Measurements from ENCODE around the gene SLC18A3. TPM values are rescaled to one million over a fixed set of nuclear protein-coding genes. Genes with fewer than 3 reads are reported as not detected.

The SLC18A3 gene
- total RNA-seq, 2 experiments from 2014 or later = not detected

DNA sequence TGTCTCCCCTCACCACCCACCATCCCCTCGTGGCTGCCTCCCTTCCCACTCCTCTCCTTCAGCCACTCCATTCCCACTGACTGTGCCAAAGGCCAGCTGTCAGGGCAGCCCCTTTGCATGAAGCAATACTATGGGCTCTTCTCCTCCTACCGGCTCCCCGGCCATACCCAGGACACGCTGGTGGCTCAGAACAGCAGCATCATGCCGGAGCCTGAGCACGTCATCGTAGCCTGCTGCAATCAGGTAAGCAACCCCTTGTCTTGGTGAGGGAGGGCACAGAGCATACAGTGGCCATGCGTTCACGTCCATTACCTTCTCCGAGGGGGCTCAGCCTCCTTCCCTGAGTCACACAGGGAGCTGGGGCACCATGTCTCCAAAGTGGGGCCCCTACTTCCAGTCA lies 15.3 kb downstream of the SLC18A3 start:
- H3K27me3 Mint-ChIP-seq (ENCODE audit: low read depth) = no peaks in the 10 kb centered on the region
- no peaks in the 10 kb centered on the region for H3K4me1 Mint-ChIP-seq (ENCODE audit: low read depth)
- no peak overlapping the region for H3K27ac Mint-ChIP-seq
- H3K9me3 Mint-ChIP-seq = no peaks in the 10 kb centered on the region
- DNase-seq = no peak
- no peaks in the 10 kb centered on the region for H3K36me3 Mint-ChIP-seq (ENCODE audit: low read depth)
- intact Hi-C loops (cut with micrococcal nuclease) = no loop called here
- no peak overlapping the region for H3K4me3 Mint-ChIP-seq
- CTCF ChIA-PET = no interaction called here

DNA sequence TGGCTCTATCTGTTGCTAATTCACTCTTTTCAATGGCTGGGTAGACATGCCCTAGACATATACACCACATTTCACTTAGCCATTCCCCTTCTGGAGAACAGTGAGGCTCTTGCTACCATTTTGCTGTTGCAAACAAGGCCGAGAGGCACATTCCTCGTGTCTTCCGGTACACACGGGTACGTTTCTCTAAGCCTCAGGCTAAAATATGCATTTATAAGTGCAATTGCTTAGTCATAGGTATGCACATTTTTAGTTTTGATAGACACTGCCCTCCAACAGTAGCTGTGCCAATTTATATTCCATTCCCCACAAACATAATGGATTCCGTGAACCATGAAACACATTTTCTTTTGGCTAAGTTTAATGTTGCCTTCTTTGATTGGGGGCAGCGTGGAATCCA lies 16.9 kb downstream of the SLC18A3 start:
- no peak for DNase-seq
- CTCF ChIA-PET = no interaction called here
- Mint-ChIP-seq H3K27ac (no peak overlapping the region), H3K4me3 (no peak overlapping the region), H3K9me3 (no peaks in the 10 kb centered on the region), H3K27me3 (ENCODE audit: low read depth) (no peaks in the 10 kb centered on the region), H3K4me1 (ENCODE audit: low read depth) (no peaks in the 10 kb centered on the region), H3K36me3 (ENCODE audit: low read depth) (no peaks in the 10 kb centered on the region)
- intact Hi-C loops (cut with micrococcal nuclease) = no loop called here

DNA sequence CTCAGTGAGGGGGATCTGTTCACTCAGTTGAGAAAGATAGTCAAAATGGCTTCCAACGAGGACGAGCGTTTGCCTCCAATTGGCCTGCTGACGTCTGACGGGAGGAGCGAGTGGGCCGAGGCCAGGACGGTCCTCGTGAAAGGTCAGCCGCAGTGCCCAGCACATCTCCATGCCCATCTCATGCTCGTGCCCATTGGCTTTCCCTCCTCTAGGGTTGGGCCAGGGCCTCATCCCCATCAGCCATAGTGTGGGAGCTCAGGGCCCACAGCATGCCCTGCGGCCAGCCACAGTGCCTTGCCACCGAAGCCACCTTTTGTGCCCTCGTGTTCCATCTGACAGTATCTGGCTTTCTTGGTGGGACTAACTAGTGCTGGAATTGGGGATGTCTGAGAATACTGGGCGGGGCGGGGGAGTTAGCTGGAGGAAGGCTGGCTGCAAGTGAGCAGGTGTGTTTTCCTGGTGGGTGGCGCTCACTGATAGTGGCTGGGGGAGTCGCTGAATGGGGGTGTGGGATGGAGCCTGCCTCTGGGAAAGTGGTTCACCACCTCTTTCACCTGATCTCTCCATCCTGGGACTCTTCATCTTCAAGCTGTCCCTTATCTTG lies 17.6 kb downstream of the SLC18A3 start:
- CTCF ChIA-PET = interaction anchor here (0.6 kb wide), 1 partner anchor 73 kb away, joined by 3 read pairs; no protein-coding TSS in a partner anchor
- Mint-ChIP-seq H3K27me3 (ENCODE audit: low read depth) (no peaks in the 10 kb centered on the region), H3K9me3 (no peaks in the 10 kb centered on the region), H3K36me3 (ENCODE audit: low read depth) (no peaks in the 10 kb centered on the region), H3K4me3 (no peak overlapping the region), H3K4me1 (ENCODE audit: low read depth) (no peaks in the 10 kb centered on the region), H3K27ac (no peak overlapping the region)
- no peak for DNase-seq
- intact Hi-C loops (cut with micrococcal nuclease) = no loop called here

DNA sequence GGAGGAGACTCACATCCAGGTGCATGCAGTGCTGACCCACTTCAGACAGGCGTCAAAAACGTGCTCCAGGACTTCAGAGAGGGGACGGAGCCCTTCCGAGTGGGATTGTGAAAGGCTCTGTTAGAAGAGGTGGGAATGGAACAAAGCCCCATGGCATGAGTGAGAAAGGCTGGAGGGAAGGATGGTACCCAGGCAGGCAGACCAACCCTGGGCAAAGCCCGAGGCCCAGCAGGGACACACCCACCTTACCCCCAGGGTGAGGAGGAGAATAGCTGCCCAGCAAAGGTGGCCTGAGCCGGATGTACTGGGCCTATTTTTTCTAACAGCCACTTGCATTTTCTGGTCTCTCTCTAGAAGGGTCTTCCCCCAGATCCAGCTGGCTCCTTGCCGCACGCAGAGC lies 18.5 kb downstream of the SLC18A3 start:
- intact Hi-C loops (cut with micrococcal nuclease) = no loop called here
- Mint-ChIP-seq H3K9me3 (no peaks in the 10 kb centered on the region), H3K27ac (no peak overlapping the region), H3K4me3 (no peak overlapping the region), H3K27me3 (ENCODE audit: low read depth) (no peaks in the 10 kb centered on the region), H3K36me3 (ENCODE audit: low read depth) (no peaks in the 10 kb centered on the region), H3K4me1 (ENCODE audit: low read depth) (no peaks in the 10 kb centered on the region)
- CTCF ChIA-PET = interaction anchor here (0.6 kb wide), 1 partner anchor 72 kb away, joined by 3 read pairs; no protein-coding TSS in a partner anchor
- DNase-seq = no peak

DNA sequence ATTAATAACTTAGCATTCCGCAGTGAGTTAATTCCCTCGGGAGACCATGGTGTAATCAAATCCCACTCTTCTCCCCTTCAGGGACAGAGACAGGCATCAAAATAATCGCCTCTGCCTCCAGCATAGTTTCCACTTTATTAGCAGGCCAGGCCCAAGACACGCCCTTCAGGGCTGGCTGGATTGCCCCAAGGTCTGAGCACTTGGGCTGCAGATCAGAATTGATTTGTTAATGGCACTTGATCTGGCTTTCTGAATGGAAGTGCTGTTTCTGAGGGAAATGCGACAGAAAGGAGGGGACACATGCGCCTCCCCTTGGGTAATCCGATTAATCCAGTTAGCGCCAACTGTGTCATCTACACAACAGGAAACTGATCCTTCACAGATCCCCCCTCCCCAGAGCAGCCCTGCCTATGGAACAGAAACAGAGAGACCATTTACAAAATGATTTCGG lies 19.3 kb downstream of the SLC18A3 start:
- no peaks in the 10 kb centered on the region for H3K4me1 Mint-ChIP-seq (ENCODE audit: low read depth)
- intact Hi-C loops (cut with micrococcal nuclease) = no loop called here
- H3K27ac Mint-ChIP-seq = no peak overlapping the region
- CTCF ChIA-PET = no interaction called here
- no peaks in the 10 kb centered on the region for H3K36me3 Mint-ChIP-seq (ENCODE audit: low read depth)
- H3K9me3 Mint-ChIP-seq = no peaks in the 10 kb centered on the region
- H3K4me3 Mint-ChIP-seq = no peak overlapping the region
- DNase-seq = no peak
- H3K27me3 Mint-ChIP-seq (ENCODE audit: low read depth) = no peaks in the 10 kb centered on the region

DNA sequence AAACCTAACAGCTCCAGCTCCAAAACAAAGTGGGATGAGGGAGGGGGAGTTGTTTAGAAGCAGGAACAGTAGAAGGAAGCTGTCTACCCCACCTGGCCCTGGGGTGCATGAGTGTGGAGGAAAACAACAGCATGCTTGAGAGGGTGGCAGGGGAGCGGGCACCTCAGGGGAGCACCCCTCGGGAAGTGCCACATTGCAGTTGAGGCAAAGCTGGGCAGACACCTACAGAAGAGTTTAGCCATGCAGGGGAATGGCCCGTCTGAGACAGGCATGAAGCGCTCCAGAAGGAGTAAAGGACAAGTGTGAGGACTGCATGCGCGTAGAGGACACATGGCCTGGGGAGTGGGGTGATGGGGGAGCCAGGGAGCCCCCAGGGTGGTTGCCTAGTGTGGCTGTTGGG lies 21.9 kb downstream of the SLC18A3 start:
- H3K4me3 Mint-ChIP-seq = no peak overlapping the region
- no peaks in the 10 kb centered on the region for H3K27me3 Mint-ChIP-seq (ENCODE audit: low read depth)
- no peak overlapping the region for H3K27ac Mint-ChIP-seq
- H3K4me1 Mint-ChIP-seq (ENCODE audit: low read depth) = no peaks in the 10 kb centered on the region
- intact Hi-C loops (cut with micrococcal nuclease) = no loop called here
- H3K36me3 Mint-ChIP-seq (ENCODE audit: low read depth) = no peaks in the 10 kb centered on the region
- CTCF ChIA-PET = no interaction called here
- H3K9me3 Mint-ChIP-seq = no peaks in the 10 kb centered on the region
- DNase-seq = no peak

DNA sequence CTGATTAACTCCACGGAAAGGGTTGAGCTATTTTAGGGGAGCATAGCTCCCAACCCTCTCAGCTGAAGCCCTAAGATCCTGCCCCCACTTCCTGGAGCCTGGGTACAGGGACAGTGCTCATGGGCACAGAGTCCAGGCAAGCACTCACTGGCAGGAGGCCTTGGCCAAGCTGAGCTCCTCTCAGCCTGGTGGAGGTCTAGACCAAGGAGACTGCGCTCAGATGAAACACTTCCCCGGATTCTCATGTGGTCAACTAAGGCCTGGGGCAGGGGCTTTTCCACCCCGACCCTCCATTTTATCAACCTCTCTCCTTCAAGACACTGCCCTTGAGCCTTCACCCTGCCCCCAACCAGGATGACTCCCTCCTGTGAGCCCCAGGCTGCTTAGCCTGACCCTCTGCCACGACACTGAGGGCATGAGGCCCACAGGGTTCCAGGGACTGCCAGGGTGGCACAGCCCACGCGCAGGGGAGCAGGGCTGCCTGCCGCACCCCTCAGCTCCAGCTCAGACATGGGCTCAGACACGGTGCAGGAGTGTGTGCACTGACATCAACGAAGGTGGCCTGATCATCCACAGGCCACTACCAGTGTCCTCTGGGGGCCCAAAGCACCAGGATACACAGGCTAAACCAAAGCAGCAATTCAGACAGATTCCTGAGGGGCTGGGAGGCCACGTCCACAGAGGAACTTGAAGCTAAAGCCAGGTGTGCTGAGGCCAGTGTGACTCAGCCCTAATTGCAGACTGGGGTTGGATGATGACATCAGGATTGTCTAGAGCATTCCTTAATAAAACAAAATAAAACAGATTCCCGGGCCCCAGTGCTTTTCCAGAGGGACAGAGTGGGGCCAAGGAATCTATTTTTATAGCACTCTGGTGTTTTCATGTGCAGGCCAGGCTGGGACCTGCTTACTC lies 22.6 kb downstream of the SLC18A3 start:
- Mint-ChIP-seq H3K4me3 (no peak overlapping the region), H3K4me1 (ENCODE audit: low read depth) (no peaks in the 10 kb centered on the region), H3K27ac (no peak overlapping the region), H3K36me3 (ENCODE audit: low read depth) (no peaks in the 10 kb centered on the region), H3K9me3 (no peaks in the 10 kb centered on the region), H3K27me3 (ENCODE audit: low read depth) (no peaks in the 10 kb centered on the region)
- CTCF ChIA-PET = no interaction called here
- no peak for DNase-seq
- intact Hi-C loops (cut with micrococcal nuclease) = no loop called here

DNA sequence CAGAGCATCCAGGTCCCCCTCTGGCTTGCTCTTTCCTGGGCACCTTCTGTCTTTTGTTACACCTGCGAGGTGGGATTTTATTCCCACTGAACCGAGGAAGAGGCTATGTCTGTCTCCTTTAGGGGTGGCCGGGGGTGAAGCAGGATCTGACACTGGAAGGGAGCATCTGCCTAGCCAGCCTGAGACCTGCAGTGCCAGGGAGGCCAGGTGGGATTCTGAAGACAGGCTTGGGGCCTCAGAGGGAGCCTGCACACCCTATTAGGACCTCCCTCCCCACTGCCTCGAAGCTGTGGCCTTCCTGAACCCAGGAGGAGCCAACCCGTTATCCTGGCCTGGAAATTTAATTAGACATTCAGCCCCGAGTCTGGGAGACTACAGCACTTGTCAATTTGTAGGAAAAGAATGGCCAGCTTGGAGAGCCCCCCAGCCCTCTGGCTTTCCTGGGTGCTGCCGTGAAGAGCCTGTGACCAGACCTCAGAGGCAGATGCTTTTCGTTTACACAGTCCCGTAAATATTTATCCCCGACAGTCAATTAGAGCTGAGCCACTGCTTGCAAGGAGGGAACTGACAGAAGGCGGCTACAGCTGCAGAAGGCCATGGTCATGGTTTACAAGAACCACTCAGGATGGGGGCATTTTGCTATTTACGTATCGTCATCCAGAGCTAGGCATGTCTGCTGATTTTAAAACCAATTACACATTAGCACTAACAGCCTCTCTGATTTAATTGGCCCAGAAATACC lies 23.4 kb downstream of the SLC18A3 start:
- no peaks in the 10 kb centered on the region for H3K4me1 Mint-ChIP-seq (ENCODE audit: low read depth)
- CTCF ChIA-PET = no interaction called here
- no peak overlapping the region for H3K4me3 Mint-ChIP-seq
- no peaks in the 10 kb centered on the region for H3K36me3 Mint-ChIP-seq (ENCODE audit: low read depth)
- no peak overlapping the region for H3K27ac Mint-ChIP-seq
- H3K27me3 Mint-ChIP-seq (ENCODE audit: low read depth) = no peaks in the 10 kb centered on the region
- no peaks in the 10 kb centered on the region for H3K9me3 Mint-ChIP-seq
- intact Hi-C loops (cut with micrococcal nuclease) = no loop called here
- no peak for DNase-seq

DNA sequence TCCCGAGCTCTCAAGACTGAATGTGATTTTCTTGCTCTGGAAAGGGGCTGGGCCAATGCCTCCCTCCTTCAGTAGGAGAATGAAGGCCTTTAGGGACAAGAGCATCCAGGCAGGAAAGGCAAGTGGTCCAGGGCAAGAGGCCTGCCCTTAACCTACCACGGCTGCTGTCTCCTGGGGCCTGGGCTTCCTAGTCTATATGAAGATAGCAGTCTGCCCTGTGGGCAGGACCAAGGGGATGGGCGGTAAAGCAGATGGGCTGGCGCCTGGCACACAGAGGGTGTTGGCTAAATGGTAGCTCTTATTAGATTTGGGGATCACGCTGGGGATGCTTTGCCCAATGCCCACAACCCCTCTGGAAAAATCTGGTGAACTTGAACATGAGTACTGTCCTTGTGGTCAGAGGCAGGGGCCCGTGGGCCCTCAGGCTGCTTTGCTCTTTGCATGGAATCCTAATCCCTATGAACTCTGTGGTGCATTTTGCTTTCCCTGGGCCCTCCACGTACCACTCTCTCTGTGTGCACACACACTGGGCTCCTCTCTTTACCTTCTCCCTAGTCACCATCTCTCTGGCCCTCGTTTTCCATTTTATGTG lies 24.1 kb downstream of the SLC18A3 start:
- no peaks in the 10 kb centered on the region for H3K36me3 Mint-ChIP-seq (ENCODE audit: low read depth)

DNA sequence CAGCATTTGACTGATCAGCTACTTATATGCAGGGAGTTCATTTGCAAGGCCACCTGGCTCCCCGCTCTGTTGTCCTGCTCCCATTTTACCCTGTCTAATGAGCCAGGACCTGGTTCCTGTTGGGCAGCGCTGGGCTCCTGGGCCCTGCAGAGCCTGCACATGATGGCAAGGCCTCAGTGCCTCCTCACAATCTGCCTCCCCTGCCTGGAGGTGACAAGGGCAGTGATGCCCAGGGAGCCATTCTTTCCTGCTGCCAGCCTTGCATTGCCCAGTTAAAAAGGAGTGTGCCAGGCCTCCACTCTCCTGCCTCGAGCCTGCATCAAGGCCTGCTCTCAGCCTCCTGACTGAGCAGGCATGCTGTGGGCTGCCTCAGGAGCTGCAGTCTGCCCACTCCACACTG lies 32.2 kb downstream of the SLC18A3 start:
- H3K4me3 Mint-ChIP-seq = no peak overlapping the region
- H3K27ac Mint-ChIP-seq = no peak overlapping the region
- no peaks in the 10 kb centered on the region for H3K36me3 Mint-ChIP-seq (ENCODE audit: low read depth)
- DNase-seq = no peak
- no peaks in the 10 kb centered on the region for H3K9me3 Mint-ChIP-seq
- intact Hi-C loops (cut with micrococcal nuclease) = no loop called here
- H3K27me3 Mint-ChIP-seq (ENCODE audit: low read depth) = peaks cover 13% of the 10 kb centered on the region
- H3K4me1 Mint-ChIP-seq (ENCODE audit: low read depth) = no peaks in the 10 kb centered on the region
- CTCF ChIA-PET = no interaction called here

More for the DNA sequence above, 24.1 kb downstream of the SLC18A3 start:
- H3K27me3 Mint-ChIP-seq (ENCODE audit: low read depth) = no peaks in the 10 kb centered on the region
- H3K4me3 Mint-ChIP-seq = no peak overlapping the region
- CTCF ChIA-PET = interaction anchor here (1.0 kb wide), 1 partner anchor 66 kb away, joined by 3 read pairs; no protein-coding TSS in a partner anchor
- no peaks in the 10 kb centered on the region for H3K4me1 Mint-ChIP-seq (ENCODE audit: low read depth)
- no peaks in the 10 kb centered on the region for H3K9me3 Mint-ChIP-seq
- H3K27ac Mint-ChIP-seq = no peak overlapping the region
- intact Hi-C loops (cut with micrococcal nuclease) = no loop called here
- DNase-seq = no peak

DNA sequence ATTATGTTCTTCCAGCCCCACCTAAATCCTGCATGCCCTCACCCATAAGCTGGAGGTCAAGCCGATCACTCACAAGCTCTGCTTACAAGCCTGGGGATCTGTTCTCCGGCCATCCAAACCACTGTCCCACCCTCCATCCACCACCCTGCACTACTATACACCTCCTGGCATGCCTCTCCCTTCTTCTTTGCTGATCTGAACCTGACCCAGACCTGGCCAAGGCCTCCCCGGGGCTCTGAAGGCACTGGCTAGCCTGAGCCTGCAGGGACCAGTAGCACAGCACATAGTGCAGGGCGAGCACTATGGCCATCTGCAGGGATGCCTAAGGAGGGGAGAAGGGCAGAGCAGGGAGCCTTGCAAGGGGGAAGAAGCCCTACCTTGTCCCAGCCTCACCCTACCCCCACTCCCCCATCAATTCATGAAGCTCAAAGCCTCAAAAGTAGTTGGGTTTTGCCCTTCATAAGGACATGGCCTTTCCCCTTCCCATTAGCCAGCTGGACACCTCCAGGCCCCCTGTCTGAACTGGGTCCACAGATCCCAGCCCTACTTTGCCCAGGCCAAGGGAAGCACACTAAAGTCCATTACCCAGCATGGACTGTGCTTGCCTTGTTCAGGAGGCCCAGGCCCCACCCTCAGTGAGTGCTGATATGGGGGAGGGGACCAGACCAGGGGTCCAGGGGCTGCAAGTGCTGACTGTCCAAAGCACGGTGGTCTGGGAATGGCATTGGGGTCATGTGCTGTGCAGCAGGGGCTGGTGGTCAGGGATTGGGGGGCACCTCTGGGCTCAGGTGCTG lies 33.3 kb downstream of the SLC18A3 start:
- Mint-ChIP-seq H3K9me3 (no peaks in the 10 kb centered on the region), H3K27me3 (ENCODE audit: low read depth) (peaks cover 15% of the 10 kb centered on the region), H3K4me3 (no peak overlapping the region), H3K4me1 (ENCODE audit: low read depth) (no peaks in the 10 kb centered on the region), H3K36me3 (ENCODE audit: low read depth) (no peaks in the 10 kb centered on the region), H3K27ac (no peak overlapping the region)
- no peak for DNase-seq
- intact Hi-C loops (cut with micrococcal nuclease) = no loop called here
- CTCF ChIA-PET = no interaction called here

Measured in activated naive CD4-positive, alpha-beta T cell treated with anti-CD3 and anti-CD28 coated beads for 36 hours (primary cell).